Measurements from ENCODE around the gene CNTNAP5.

Gene CNTNAP5

DNA sequence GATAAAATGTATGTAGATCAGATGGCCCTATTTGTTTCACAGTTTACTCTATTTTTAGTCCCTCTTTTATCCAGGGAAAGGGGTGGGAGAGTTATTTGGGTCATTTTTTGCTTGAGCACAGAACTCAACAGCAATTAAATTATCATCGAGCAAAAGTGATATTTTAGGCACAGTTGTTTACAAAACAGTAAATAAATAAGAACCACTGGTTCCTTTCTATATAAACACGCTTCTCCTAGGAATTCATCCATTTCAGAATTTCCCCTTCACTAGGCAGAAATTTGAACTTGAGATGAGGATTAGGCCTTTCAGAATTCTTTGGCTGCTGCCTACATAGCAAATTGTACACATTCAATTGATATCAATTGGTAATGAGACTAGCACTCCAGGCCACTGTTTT is 812.4 kb downstream of the CNTNAP5 start:
- no peak for DNase-seq

DNA sequence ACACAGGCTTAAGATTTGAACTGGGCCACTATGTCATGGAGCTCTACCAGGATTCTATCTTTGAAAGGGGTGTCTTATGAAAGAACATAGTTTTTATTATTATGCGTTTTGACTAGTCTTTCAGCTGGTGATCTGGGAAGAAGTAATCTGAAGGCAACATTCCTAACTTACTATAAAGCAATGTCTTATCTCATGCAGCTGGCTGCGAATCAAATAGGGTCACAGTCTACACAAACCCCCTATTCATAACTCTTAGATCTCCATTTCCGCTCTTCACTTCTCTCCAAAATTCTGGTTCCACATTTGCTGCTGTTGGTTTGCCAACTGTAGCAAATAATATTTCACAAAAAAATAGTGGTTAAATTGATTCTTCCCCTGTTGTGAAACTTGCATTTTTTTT is 813.3 kb downstream of the CNTNAP5 start:
- no peak for DNase-seq

DNA sequence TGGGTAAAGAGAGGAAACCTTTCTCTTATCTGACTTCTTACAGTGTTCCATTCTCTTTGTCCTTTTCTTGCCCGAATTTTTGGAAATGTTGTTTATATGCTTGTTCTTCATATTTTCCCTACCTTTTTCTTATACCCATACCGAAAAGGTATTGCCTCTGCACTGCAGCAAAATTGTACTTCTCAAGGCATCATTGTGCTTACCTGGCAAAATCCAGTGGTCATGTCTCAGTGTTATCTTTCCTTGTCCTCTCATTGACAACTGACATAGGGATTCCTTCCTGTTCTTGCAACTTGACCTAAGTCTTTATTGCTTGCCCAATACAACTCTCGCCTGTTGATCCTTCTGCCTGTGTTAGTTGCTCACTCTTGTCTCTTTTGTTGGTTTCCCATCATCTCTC is 842.2 kb downstream of the CNTNAP5 start:
- DNase-seq = no peak

DNA sequence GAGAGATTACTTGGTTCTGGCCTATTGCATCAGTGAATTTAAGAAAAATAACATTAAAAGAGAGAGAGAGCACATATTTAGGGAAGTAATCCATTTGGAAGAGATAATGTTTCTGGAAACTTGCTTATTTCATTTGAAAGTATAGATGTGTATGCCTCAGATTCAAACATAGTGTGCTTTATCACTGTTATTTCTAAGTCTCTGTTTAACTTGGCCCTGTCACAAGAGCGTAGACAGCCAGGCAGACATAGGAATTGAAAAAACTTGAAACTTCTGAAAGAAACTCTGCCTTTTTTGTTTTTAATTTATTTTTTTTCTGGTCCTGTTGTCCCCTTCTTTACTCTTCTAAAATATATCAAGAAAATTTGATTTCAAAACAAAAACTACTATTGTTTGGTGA is 849.1 kb downstream of the CNTNAP5 start:
- no peak for DNase-seq

DNA sequence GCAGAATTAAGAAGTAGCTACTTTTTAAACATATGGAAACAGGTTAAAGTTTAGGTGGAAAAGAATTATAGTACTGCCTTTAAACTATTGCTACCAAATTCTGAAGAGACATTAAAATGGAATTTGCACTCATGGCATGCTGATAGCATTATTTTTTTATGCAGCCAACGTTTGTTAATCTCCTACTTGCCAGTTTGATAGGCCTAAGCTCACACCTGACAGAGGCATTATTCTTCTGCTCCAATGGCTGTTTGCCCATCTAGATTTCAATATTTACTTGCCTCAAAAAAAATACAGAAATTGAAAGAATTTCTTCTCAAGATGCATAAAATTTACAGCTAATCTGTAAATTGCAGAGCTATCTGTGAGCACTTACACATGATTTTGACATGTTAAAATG is 849.6 kb downstream of the CNTNAP5 start:
- no peak for DNase-seq

DNA sequence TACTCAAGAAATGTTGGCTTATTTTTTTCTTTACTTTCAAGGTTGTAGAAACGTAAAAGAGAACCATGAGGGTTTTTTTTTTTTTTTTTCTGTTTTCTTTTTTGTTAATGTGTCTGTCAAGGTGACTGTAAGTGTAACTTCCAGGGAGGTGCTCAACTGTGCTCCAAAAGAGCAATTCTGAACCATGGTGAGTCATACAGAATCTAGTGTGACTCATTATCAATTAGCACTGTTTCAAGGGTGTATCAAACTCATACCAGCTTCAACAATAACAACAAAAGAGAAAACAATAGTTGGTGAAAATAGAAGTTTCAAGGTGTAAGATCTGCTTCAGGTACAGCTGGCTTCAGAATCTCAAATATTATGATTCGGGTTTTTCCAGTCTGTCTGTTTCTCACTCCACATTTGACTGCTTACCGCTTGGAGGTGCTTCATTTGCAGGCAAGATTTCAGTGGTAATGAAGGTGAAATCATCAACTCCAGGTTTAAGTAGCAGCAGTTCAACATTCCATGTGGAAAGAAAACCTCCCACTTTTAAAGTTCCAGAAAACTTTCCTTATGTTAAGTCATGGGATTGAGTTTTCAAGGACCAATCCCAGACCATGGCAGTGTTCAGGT is 850.6 kb downstream of the CNTNAP5 start:
- DNase-seq = no peak

DNA sequence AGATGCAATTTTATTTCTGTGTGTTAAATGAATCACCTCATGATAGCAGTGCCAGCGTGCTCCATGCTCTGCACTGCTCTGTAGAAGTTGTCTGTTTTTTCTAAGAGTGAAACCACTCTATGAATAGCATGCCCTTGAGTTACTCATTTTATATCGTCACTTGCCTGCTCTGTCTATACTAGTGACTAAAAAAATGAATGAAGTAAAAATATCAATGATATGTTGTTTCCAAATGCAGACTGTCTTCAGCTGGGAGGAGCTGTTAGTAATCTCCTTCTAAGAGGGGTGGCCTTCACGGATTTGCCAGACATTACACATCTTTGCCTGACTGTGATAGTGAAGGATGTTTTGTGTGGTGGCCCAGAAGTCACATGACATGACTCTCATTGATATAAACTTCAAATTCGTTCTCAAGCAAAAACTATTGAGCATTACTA is 852.1 kb downstream of the CNTNAP5 start:
- no peak for DNase-seq

DNA sequence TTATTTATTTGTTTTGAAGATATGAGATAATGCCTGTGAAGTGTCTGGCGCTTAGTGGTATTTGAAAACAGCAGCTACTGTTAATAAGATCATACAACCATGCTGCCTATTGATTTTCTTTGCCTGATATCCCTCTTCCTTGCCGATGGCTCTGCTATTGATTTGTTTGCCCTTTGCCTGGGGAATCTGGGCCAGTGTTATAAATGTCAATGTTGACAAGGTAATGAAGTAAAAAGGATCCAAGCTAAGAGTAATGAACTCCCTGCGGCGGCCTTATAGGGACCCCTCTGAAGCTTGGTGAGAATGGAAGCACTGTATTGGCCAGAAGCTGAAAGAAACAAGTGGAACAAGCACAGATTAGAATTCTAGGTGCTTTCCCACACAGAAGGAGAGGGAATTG is 854.6 kb downstream of the CNTNAP5 start:
- DNase-seq = no peak

DNA sequence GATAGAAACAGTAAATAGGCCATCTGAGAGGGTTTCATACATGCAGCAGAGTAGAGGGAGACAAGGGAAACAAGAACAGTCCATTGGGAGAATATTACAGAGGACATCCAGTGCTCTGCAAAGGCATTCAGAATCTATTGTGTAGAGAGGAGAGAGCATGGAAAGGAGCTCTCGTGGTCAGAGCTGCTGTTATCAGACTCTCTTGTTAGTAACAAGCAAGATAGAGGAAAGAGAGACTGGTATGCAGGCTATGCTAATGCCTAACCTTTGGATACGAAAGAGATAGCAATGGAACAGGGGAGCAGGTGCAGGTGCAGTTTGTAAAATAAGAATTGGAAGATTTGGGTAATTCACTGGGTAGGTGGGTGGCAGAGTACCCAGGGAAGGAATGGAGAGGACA is 855.9 kb downstream of the CNTNAP5 start:
- no peak for DNase-seq

DNA sequence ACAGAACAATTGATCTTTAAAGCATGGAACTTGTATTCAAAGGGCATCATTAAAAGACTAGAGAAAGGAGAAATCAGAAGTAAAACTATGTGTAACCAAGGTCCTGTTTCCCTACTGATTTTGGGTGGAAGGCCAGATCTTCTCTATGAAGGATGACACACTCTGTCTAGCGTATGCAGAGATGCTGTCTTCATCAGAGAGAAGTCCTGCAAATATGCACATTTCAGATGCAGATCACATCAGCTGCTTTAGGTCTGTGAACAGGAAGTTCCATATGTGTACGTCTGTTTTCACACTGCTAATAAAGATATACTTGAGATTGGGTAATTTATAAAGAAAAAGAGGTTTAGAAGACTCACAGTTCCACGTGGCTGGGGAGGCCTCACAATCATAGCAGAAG is 857.3 kb downstream of the CNTNAP5 start:
- DNase-seq = no peak

DNA sequence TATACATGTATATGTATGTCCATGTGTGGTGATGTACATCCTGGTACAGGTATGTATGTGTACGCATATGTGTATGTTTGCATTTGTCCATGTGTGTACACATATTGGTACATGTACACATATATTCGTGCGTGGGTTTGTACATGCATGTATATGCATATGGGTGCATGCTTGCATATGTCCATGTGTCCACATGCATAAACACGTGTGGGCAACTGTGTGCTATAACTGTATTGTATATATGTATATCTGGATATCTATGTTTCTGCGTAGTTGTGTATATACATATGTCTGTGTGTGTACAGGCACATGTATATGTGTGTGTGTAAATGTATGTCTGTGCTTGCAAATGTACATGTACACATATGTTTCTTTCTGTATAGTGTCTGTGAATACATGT is 858.5 kb downstream of the CNTNAP5 start:
- DNase-seq = no peak

DNA sequence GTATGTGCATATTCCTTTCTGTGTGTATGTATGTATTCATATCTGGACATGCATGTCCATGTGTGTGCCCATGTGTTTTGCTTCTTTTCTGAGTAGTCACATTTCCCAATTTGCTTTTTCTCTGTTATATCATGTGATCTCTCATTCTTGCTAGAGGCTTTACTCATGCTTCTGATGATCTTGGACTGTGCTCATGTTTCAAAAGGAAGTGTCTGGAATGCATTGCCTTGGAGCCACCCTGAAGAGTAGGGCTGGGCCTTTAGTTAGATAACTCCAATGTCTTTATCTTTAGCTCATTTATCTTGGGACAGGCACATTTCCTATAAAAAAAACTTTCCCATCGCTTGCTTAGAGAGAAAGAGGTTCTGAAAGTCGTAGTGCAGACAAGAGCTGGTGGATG is 859.2 kb downstream of the CNTNAP5 start:
- DNase-seq = no peak

DNA sequence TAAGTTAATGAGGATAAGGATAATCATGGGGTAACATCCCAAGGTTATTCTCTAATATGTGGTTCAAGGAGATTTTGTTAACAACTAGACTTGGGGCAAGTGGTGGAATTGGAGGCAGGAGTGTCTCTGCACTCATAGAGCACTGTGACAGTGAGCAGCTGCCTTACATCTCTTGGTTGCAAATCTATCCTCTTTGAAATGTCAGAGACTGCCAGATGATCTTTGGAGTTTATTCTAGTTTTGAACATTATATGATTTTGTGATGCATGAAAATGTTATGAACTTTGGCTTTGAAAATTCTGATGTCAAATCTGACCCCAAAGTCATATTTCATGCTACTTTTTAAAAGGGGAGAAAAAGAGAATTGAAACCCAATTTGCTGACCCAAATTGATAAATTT is 861.1 kb downstream of the CNTNAP5 start:
- no peak for DNase-seq

DNA sequence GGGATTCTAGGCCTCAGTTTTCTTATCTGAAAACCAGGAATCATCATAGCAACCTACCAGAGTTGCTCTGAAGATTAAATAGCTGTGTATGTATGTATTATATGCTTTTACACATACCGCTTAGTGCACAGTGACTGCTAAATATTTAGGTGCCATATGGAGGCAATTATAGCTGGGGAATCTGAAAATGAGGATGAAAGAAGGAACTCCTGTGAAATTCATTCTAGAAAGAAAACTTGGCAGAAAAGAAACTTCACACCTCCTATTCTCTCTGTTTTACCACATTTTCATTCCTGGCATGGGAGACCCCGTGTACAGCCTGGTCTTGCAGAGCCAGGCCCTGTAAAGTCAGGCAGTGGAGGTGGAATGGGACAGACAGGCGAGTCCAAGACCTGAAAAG is 862.4 kb downstream of the CNTNAP5 start:
- no peak for DNase-seq

DNA sequence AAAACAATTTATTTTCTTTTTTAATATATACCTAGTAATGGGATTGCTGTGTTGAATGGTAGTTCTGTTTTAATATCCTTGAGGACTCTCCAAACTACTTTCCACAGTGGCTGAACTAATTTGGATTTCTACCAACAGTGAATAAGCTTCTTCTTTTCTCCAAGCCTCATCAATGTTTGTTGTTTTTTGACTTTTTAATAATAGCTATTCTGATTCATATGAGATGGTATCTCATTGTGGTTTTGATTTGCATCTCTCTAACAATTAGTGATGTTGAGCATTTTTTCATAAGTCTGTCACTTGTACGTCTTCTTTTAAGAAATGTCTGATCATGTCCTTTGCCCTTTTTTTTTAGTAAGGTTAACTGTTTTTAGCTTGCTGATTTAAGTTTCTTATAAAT is 863.3 kb downstream of the CNTNAP5 start:
- no peak for DNase-seq

DNA sequence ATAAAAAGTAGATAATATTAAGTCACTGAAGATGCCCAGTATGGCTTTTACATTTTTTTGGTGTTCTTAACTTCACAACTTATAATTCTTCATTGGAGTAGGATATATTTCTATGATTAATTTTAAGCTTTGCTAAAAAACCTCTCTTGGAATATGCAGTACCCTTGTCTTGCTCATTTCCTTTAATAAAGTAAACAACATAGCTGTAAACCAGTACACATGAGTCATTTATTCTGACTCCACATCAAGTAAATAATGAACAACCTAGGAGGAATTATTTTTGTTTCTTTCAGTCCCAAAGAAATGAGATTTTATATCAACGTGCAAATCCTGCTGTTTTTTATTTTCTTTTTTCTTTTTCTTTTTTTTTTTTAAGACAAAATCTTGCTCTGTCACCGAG is 869.1 kb downstream of the CNTNAP5 start:
- no peak for DNase-seq

DNA sequence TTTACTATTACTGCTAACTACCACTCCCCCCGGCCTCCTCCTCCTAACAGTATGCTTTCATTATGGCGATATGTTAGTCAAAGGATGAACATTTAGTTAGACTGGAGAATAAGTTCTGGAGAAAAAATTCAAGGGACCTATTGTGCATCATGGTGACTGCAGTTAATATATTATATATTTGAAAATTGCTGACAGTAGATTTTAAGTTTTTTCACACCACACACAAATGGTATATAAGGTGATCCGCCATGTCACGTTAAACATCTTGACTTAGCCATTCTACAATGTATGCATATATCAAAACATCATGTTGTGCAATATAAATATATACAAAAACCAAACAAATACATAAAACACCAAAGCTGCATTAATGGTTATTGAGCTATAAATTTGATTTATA is 873.7 kb downstream of the CNTNAP5 start:
- DNase-seq = no peak

DNA sequence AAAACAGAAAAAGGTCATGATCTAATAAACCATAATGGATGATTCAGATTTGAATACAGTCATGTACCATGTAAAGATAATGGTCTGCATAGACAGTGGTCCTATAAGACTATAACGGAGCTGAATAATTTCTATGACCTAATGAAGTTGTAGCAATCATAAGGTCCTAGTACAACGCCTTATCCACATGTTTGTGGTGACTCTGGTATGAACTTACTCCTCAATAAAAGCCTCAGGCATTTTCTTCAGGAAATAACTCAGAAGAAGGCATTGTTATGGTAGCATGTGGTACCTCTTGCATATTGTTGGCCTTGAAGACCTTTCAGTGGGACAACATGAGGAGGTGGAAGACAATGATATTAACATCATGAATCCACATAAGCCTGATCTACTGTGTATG is 883.3 kb downstream of the CNTNAP5 start:
- DNase-seq = no peak

DNA sequence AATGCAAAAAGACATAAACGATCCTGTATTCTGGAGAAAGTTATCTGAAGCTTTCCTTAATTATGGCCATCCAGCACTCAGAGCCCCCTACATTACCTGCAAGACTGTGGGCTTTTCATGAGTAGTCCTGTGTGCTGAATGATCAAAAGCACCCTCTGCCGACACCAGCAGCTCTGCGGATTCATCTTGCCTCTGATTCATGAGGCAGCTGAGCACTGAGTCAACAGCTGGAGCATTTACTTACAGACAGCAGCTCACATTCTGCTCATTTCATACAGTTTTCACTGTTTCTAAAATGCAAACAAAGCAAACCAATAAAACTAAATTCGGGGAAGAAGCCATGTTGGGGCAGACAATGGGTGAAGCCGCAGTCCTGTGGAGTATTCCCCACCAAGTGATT is 886.5 kb downstream of the CNTNAP5 start:
- DNase-seq = no peak

DNA sequence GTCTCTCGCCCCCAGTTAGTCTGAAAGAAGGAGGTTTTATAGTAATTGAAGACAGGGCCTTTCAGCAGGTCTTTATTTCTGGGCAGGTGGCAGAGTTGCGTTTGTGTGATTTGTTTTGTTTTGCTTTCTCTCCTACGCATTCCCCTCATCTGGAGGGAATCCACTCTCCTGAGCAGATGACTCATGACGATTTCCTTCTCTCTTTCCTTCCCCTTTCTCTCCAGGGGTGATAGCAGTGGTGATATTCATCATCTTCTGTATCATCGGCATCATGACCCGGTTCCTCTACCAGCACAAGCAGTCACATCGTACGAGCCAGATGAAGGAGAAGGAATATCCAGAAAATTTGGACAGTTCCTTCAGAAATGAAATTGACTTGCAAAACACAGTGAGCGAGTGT is 888.8 kb downstream of the CNTNAP5 start:
- no peak for DNase-seq

DNA sequence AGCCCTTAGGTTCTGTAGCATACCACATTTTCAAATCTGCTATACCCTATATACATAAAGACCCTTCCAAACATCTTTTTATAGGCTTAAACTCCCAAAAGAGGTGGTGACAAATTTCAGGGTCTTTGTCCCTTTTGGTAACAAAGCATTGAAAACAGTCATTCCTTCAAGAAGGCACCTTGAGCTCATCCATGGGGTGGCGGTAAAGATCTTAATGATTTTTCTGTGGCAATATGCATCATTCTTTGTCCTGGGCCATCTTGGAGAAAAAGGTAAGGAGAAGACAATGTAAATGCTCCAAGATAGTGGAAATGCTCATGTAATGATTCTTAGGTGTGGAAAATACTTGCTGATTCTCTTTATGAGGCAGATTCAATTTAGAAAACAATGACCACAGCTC is 890.5 kb downstream of the CNTNAP5 start:
- no peak for DNase-seq

DNA sequence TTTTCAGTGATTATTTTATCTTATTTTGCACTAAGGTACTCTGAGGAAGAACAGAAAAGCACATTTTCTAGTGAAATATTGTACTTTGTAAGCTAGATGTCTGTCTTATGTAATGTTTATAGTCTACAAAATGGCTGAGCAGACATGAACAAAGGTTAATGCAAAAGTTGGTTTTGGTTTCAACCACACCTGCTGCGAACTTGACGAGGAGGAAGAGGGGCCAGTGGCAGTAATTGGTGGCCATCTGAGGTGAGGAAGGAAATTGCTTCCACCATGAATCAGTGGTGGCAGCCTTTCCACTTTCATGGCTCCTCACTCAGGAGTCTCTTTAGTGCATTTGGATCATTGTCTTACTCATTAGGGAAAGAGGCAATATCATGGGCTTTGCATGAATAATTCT is 894.2 kb downstream of the CNTNAP5 start:
- no peak for DNase-seq

DNA sequence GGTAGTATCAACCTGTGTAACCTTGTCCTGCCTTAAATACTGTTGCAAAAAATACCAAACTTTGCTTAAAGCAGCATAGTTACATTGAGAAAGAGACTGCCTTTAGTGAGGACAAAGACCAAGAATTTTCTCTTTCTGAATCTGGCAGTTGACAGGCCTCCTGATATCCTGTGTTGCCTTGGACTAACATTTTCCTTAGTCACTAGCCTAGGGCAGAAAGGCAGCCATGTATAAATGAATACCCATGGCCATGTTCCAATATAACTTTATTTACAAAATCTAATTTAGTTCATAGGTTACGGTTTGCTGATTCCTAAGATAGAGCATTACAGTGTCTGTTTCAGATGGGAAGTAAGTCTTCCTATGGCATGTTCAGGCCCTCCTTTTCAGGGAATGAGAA is 895.4 kb downstream of the CNTNAP5 start:
- no peak for DNase-seq

DNA sequence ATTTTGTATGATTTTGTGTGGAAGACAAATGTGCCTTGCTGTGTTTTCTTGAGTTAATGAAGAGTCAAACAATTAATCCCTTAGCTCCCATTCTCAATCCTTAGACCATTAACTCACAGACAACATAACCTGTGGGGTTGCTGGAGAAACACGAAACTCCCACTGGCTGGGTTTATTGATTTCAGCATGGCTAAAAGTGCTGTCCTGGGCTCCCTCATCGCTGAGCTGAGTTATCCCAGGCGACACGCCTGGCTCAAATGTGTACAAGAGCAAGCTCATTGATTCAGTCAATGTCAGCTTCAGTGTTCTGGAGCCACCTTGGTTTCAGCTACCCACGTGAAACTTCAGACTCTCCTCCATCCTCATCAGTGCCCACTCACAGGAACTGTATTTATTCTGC is 896.1 kb downstream of the CNTNAP5 start:
- no peak for DNase-seq

DNA sequence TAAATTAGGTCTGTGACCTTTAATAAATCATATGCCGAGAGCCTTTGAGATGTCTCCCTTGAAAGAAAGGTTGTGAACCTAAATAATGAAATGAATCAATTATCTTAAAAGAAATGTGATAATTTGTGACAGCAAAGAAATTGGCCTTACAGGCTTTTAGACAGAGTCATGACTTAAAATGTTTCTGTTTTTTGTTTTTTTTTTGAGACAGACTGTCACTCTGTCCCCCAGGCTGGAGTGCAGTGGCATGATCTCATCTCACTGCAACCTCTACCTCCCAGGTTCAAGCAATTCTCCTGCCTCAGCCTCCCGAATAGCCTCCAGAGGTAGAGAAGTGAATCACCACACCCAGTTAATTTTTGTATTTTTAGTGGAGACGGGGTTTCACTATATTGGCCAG is 898.0 kb downstream of the CNTNAP5 start:
- no peak for DNase-seq

DNA sequence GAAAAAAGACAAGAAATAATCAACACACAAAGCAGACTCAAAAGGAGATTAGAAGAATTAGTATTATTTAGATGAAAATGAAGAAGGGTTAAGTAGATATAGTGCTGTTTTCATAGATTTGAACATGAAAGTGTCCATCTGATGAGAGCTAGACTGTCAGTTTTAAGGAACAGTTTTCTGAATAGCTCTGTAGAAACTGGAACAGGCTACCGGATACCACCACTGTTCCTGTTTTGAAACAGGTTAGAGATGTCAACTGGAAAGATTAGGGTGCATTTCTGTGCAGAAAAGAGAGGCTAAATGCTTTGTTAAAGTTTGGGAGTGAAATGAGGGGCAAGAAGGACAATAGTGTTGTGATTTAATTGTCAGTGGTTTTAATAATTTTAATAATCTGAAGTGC is 908.8 kb downstream of the CNTNAP5 start:
- no peak for DNase-seq
